Astrocyte (in vitro differentiated cells and primary cell): ENCODE results near the gene MBNL2.

ENCODE experiments used
- CTCF ChIP-seq: IDR thresholded peaks from 2 replicates; pipeline ENCODE4 v1.5.1; 2011; ENCODE audit warnings: low read depth, mild to moderate bottlenecking, inconsistent platforms, low read length, moderate library complexity; ENCODE audit not compliant: insufficient read depth
- EZH2 ChIP-seq: IDR thresholded peaks from 2 replicates; pipeline ENCODE4 v1.6.1; 2012; ENCODE audit warnings: mild to moderate bottlenecking, low read length, inconsistent platforms; ENCODE audit not compliant: insufficient read depth

DNA sequence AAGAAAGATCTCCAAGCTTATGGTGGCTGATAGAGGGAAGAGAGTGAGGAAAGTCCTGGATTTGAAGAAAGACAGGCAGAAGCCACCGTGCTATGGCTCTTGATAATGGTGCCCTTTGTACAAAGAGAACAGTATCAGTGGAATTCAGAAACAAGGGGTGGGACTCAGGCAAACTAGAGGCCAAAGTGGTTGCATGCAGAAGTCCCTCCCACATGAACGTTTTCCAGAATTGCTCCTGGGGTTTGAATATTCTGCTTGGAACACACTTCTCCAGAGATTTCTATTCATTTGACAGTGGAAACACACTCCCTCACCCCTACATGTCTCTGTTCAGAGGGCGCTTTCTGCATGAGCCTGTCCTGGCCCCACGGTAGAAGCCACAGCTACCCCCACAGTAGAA is 10.1 kb upstream of the MBNL2 start:
- TF ChIP-seq CTCF: no peak
- TF ChIP-seq EZH2: no peak
